GM18507 (cell line): ENCODE measurements around the gene OR14A16.

Source experiments
- DNase-seq: peaks from one replicate; pipeline ENCODE4 v3.0.0; 2011; ENCODE audit warnings: low read depth; ENCODE audit not compliant: insufficient read length; ENCODE audit errors: extremely low spot score
- FAIRE-seq: peaks from 2 replicates; lab custom pipeline; 2011; peaks lifted over from hg19 to GRCh38; lab: Jason Lieb, UNC

OR14A16 gene

GRCh38 chr1:247797518-247797917, 26.4 kb downstream of the OR14A16 start:
- no peak for FAIRE-seq
- no peak for DNase-seq

GRCh38 chr1:247769603-247770002, 54.3 kb downstream of the OR14A16 start:
- FAIRE-seq = no peak
- DNase-seq = no peak
